Fibroblast of mammary gland (primary cell): Measurements from ENCODE around the gene ZNF618.

Experiments
- DNase-seq: peaks from one replicate; pipeline ENCODE4 v3.0.0-alpha.2; 2010; ENCODE audit warnings: low read depth
- H3K4me3 ChIP-seq: 2 replicates; pipeline ENCODE4 v1.5.1; 2011; ENCODE audit warnings: low read depth, mild to moderate bottlenecking, low read length, moderate library complexity; ENCODE audit not compliant: control insufficient read depth
- TF ChIP-seq, protein P1 (sequence below): conservative IDR thresholded peaks from 2 replicates; pipeline ENCODE4 v1.5.1; 2011; ENCODE audit warnings: low read depth, low read length, inconsistent platforms; ENCODE audit not compliant: control insufficient read depth, insufficient read depth

ZNF618 gene

DNA sequence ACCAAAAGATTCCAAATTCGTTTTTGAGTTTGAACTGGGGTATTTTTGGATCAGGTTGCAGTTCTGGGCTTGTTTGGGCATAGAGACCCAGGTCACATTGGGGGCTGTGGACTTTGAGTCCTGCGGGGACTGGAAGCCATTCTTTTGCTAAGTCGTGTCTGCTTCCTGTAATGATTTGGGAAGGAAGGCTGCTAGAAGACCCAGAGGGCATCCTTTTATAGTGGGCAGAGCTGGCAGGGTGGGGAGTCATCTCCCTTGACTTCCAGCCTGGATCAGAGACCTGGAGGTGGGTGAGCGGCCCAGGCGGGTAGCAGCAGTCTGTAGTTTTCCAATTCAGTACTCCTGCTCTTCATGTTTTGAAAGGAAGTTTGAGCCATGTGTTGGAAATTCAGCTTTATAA lies 11.3 kb downstream of the ZNF618 start:
- no peak overlapping the region for H3K4me3 ChIP-seq
- TF ChIP-seq, protein P1, sequence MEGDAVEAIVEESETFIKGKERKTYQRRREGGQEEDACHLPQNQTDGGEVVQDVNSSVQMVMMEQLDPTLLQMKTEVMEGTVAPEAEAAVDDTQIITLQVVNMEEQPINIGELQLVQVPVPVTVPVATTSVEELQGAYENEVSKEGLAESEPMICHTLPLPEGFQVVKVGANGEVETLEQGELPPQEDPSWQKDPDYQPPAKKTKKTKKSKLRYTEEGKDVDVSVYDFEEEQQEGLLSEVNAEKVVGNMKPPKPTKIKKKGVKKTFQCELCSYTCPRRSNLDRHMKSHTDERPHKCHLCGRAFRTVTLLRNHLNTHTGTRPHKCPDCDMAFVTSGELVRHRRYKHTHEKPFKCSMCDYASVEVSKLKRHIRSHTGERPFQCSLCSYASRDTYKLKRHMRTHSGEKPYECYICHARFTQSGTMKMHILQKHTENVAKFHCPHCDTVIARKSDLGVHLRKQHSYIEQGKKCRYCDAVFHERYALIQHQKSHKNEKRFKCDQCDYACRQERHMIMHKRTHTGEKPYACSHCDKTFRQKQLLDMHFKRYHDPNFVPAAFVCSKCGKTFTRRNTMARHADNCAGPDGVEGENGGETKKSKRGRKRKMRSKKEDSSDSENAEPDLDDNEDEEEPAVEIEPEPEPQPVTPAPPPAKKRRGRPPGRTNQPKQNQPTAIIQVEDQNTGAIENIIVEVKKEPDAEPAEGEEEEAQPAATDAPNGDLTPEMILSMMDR: no peak
- DNase-seq: no peak

DNA sequence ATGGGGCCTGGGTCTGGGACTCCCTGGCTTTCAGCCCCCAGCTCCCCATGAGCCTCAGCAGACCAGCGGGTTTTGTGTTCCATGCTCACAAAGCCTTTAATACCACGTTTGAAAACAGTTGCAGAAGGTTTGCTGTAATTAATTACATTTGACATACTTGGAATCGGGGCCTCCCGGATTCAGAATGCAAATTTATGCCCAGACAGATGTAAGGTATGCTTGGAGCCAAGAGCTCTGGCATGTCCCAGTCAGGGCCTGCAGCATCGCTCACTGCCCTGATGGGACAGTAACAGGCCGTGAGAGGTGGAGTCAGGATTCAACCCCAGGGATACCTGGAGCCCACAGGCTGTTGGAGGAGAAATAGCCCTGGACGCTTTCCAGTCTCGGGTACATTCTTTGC lies 12.2 kb downstream of the ZNF618 start:
- TF ChIP-seq, protein P1: no peak
- no peak for DNase-seq
- H3K4me3 ChIP-seq: no peak overlapping the region

DNA sequence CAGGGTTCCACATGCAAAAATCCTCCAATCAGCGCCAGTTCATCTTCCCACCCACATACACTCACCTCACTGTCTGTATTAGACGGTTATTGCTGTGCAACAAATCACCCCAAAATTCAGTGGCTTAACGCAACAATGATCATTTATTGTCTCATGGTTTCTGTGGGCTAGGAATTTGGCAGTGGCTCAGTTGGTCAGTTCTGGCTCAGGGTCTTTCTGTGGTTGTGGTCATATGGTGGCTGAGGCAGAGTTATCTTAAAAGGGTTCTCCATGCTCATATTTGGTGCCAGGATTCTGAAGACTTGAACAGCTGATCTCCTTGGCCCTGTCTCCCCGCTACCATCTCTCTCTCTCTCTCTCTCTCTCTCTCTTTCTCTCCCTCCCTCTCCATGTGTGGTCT lies 12.9 kb downstream of the ZNF618 start:
- no peak overlapping the region for H3K4me3 ChIP-seq
- TF ChIP-seq, protein P1: no peak
- DNase-seq: no peak

DNA sequence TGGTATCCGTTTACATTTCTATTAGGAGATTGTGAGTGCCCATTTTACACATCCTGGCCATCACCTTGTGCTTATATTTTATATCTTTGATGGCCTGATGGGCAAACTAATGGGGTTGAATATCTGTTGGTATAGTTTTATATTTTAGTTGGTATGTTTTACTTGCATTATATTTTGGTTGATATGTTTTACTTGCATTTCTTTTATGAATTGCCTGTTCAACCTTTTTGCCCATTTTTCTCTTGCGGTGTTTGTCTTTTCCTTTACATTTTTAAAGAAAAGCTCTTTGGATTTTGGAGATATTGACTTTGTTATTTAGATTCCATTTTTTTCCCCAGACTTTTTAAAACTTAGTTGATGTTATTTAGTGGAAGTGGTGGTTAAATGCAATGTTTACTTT lies 14.6 kb downstream of the ZNF618 start:
- TF ChIP-seq, protein P1: no peak
- DNase-seq: no peak
- H3K4me3 ChIP-seq: no peak overlapping the region

DNA sequence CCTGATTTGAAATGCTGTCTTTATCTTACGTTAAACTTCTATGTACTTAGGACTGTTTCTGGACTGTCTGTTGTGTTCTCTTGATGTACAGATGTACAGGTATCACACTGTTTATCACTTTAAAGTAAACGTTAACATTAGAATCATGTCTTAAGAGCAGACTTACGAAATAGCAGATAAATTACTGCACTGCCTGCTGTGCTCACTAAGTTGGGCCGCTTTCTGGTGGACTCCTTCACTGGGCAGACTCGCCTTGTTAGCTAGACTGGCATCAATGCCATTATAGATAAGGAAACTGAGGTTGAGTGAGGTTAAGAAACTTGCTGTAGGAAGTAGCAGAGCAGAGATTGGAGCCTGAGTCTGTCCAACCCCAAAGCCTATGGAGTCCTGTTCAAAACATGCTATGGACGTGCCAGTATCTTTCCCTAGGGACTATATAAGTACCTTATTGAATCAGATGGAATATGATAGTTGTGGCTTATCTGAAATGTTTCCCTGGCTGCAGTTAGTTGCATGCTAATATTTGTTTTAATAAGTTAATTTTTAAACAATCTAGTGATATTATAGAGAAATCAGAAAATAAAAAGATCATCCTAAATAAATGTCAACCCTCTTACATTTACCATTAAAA lies 16.9 kb downstream of the ZNF618 start:
- H3K4me3 ChIP-seq: no peak overlapping the region
- no peak for DNase-seq
- TF ChIP-seq, protein P1: no peak

DNA sequence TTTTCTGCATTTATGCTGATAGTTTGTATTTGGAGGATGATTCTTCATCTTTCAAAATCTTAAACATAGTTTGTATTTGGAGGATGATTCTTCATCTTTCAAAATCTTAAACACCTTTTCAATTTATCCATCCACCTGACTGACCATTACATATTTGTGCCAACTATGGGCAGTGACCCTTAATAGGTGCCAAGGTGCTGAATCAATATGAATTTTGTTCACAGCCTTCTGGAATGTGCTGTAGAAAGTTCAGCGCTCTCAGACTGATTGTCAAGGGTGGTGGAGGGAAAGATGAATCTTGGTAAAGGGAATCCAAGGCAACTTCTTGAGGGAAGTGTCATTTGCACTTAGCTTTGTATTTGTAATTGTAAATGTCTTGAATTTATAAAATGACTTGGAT lies 18.1 kb downstream of the ZNF618 start:
- TF ChIP-seq, protein P1: no peak
- DNase-seq: no peak
- no peak overlapping the region for H3K4me3 ChIP-seq

DNA sequence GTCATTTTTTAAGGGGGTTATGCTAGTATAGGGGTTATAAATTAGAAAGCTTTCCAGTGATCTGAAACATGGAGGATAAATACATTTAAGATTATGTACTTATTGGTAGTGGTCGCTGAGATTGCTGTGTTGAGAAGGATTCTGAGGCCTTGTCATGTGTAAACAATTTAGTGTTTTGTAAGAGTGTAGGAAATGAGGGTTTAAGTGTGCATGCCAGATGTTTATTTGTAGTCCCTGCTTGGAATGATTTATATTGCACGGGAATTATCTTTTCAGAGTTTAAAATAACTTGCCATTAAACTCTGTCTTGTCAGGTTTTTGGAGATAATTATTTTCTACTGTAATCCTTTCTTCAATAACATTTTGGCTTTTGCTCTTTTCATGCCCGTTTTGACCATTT lies 19.4 kb downstream of the ZNF618 start:
- TF ChIP-seq, protein P1: no peak
- no peak overlapping the region for H3K4me3 ChIP-seq
- DNase-seq: peak; percentile 67
